Testis (tissue), 2 donors: ENCODE data around the gene LRCH2.

Experiments
- POLR2A ChIP-seq: fragments of 450-650 bp; IDR thresholded peaks from one replicate; pipeline ENCODE4 v1.6.1; 2017; ENCODE audit warnings: antibody characterized with exemption, mild to moderate bottlenecking, moderate library complexity
- TF ChIP-seq, protein P1 (sequence below), 3 experiments: fragments of 450-650 bp in 2 of 3; fragments of 200-600 bp in 1 of 3; sonication (generic) in 1 of 3; IDR thresholded peaks; one replicate each; pipeline ENCODE4 v1.5.1; 2016 to 2019; ENCODE audit warnings: antibody characterized with exemption in 3 of 3, mild to moderate bottlenecking in 2 of 3, moderate library complexity in 1 of 3

DNA sequence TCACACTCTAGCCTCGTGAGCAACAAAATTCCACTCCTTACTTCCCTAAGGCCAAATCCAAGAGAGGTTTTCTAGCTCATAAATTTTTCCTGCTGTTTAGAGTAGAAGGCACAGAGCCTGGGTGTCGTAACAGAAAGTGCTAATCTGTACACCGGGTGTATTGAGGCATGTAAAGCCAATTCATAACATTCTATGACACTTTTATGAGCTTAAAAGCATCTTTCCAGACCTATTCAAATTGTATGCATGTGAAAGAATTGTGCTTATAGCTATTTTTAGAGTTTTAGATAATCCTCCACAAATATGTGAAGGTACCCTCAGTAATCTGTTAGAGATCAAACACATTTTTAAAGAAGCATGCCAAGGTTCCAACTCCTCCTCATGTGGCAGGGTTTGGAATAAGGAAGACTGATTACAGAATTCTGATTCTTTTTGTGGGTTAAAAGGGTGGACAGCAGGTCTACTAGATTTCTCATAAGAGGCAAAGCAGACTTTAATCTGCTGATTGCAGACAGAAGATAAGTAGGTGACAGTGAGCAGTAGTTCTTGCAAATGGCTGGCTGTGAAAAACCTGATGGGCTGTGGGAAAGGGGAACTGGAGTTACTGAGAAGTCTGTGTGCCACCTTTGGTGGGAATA, 25.5 kb upstream of the LRCH2 start:
- TF ChIP-seq, protein P1, sequence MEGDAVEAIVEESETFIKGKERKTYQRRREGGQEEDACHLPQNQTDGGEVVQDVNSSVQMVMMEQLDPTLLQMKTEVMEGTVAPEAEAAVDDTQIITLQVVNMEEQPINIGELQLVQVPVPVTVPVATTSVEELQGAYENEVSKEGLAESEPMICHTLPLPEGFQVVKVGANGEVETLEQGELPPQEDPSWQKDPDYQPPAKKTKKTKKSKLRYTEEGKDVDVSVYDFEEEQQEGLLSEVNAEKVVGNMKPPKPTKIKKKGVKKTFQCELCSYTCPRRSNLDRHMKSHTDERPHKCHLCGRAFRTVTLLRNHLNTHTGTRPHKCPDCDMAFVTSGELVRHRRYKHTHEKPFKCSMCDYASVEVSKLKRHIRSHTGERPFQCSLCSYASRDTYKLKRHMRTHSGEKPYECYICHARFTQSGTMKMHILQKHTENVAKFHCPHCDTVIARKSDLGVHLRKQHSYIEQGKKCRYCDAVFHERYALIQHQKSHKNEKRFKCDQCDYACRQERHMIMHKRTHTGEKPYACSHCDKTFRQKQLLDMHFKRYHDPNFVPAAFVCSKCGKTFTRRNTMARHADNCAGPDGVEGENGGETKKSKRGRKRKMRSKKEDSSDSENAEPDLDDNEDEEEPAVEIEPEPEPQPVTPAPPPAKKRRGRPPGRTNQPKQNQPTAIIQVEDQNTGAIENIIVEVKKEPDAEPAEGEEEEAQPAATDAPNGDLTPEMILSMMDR (IDR thresholded peaks at IDR 0.05) = no peak
- no peak for TF ChIP-seq POLR2A
